GM12874 (cell line): ENCODE data around the gene SAP130.

Source experiments
- TF ChIP-seq, protein P1 (sequence below): IDR thresholded peaks from 2 replicates; pipeline ENCODE4 v1.5.1; 2011; ENCODE audit warnings: low read depth, mild to moderate bottlenecking, control low read depth, low read length, moderate library complexity; ENCODE audit not compliant: insufficient read depth

SAP130 gene

DNA sequence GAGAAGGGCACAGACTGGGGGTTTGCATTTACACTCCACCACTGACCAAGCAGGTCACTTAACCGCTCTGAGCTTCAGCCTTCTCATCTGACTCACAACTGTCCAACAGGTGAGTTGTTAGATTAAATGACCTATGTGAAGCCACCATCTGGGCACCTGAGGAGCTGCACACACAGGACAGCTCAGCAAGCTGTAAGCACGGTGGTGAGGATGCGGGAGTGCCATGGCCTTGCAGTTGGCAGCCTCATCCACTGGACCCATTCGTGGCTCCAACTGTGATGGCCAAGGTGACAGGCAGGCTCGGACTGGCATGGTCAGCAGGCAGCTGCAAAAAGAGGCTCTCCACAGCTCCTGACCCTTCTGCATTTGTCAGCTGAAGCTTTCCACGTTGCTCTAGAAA, 118.8 kb downstream of the SAP130 start:
- TF ChIP-seq, protein P1, sequence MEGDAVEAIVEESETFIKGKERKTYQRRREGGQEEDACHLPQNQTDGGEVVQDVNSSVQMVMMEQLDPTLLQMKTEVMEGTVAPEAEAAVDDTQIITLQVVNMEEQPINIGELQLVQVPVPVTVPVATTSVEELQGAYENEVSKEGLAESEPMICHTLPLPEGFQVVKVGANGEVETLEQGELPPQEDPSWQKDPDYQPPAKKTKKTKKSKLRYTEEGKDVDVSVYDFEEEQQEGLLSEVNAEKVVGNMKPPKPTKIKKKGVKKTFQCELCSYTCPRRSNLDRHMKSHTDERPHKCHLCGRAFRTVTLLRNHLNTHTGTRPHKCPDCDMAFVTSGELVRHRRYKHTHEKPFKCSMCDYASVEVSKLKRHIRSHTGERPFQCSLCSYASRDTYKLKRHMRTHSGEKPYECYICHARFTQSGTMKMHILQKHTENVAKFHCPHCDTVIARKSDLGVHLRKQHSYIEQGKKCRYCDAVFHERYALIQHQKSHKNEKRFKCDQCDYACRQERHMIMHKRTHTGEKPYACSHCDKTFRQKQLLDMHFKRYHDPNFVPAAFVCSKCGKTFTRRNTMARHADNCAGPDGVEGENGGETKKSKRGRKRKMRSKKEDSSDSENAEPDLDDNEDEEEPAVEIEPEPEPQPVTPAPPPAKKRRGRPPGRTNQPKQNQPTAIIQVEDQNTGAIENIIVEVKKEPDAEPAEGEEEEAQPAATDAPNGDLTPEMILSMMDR: no peak

DNA sequence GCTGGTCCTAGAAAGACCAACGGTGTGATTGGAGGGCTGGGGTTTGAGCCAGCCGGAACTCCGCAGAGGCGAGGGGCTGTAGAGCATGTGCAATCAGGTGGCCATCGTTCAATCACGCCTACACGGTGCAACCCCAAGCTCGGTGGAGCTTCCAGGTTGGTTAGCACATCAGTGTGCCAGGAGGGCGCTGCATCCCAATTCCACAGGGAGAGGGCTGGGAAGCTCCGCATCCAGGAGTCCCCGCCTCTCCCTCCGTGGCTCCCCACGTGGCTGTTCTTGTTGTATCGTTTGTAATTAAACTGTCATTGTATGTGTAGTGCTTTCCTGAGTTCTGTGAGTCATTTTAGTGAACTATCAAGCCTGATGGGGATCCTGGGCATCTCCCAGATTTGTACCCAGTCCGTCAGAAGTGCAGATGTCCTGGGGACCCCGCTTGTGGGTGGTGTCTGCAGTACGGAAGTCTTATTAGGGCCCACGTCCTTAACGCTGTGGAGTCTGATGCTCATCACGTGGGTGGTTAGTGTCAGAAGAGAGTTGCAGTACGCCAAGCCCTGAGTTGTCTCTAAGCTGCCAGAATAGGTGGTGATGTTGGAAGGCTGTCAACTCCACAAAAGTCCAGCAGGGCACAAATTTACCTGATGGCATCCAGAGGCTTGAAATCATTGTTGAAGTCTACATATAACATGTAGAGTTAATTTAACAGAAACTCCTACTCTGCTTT, 121.5 kb downstream of the SAP130 start:
- TF ChIP-seq, protein P1: no peak

DNA sequence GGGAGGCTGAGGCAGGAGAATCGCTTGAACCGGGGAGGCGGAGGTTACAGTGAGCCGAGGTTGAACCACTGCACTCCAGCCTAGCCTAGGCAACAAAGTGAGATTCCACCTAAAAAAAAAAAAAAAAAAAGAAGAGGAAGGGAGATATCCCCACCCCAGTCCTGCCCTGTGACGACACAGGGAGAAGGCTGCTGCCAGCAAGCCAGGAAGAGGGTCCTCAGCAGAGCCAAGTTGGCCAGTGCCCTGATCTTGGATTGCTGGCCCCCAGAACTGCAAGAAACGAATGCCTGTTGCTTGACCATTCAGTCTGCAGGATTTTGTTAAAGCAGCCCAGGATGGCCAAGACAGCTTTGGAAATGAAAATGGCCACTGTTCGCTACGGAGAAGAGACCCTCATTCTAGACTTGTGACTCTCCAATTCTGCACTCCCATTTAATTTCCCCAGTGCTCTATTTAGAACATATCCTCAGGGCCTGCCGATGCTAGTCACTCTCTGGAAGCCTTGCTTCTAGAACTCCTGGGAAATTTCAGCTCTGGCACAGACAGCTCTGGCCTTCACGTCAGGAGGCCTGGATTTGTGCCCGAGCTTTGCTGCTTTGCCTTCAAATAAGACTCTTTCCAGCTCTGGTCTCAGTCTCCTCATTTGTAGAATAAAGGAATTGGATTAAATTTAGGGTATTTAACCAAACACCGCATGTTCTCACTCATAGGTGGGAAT, 126.4 kb downstream of the SAP130 start:
- TF ChIP-seq, protein P1: no peak

DNA sequence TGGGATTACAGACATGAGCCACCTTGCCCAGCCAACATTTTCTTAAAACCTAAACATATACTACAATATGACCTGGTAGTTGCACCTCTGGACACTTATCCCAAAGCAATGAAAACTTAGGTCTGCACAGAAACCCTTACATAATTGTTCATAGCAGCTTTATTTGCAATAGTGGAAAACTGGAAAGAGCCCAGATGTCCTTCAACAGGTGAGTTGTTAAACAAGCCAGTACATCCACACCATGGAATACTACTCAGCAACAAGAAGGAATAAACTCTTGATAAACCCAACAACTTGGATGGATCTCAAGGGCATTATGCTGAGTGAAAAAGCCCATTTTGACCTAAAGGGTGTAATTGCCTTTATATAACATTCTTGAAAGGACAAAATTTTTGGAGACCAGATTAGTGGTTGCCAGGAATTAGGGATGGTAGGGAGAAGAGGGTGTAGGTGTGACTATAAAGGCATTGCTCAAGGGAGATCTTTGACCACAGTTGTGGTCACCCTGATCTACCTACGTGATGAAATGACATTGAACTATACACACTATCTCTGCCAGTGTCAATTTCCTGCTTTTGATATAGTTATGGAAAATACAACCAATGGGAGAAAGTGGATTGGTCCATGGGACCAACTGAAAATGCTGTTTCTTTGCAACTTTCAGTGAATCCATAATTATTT, 130.2 kb downstream of the SAP130 start:
- TF ChIP-seq, protein P1: no peak

DNA sequence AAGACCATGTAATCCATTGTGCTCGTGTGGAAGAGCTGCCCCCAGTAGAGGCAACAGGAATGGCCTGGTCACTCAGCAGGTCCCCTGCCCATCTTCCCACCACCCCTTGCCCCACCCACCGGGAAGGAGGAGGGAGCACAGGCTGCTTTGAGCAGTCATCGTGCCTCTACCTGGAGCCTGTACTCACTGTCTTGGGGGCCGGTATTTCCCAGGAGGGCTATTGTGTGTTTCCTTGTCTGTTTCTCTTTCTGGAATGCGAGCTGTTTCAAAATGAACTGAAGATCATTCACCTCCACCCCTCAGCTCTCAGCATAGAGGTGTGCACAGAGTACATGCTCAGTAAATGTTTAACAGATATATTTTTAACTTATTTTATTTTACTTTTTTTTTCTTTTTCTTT, 134.4 kb downstream of the SAP130 start:
- TF ChIP-seq, protein P1: no peak

DNA sequence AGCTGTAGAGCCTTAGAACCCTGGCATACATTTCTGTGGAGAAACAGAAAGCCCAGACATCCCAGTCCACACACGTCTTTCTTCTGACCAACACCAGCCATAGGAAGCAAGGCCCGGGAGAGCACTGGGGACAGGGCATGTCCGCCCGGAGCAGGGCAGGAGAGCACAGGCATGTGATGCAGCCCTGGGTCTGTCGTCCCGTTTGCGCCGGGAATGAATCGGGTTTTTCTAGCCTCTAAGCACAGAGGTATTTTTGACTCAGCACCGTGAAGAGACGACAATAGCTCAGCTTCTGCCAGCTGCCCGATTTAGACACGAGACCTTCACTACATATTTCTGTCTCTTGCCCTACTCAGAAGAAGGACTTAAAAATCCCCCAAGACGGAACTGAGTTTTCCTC, 134.8 kb downstream of the SAP130 start:
- TF ChIP-seq, protein P1: no peak

DNA sequence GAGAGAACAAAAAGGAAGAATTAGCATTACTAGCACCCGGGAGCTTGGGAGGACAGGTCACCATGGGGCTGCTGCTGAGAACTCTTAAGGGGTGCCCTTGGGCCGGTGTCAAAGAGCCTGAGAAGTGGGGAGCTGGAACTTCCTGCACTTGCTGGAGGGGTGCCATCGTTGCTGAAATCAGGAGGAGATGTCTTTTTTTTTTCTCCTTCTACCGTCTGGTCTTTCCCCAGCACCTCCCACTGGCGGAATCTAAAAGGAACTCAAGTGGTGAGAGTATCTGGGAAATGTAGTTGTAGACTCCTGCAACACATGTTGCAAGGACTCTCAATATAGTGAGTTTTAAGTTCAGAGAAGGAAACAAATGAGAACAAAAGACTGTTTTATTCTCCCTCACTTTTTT, 136.0 kb downstream of the SAP130 start:
- TF ChIP-seq, protein P1: no peak
